Putamen (tissue), 1 donor: Measurements from ENCODE around the gene ADAMTS2.
"Not testable (repeated sequence)": the region's sequence is repeated elsewhere in the genome, so short reads cannot be mapped to it uniquely, and the experiment has no call there.

Experiments used
- DNase-seq: peaks from one replicate; pipeline ENCODE4 v3.0.0-alpha.2; 2016; ENCODE audit warnings: low spot score

The ADAMTS2 gene

GRCh38 chr5:179325296-179326031, 19.8 kb downstream of the ADAMTS2 start:
- DNase-seq: no peak

- DNase-seq: no peak
Observed at GRCh38 chr5:179324760-179325295, 20.4 kb downstream of the ADAMTS2 start.

- DNase-seq: not testable (repeated sequence)
Observed at GRCh38 chr5:179324316-179324715, 20.9 kb downstream of the ADAMTS2 start.

- no peak for DNase-seq
Observed at GRCh38 chr5:179323026-179323870, 22.0 kb downstream of the ADAMTS2 start.

GRCh38 chr5:179322071-179323025, 22.9 kb downstream of the ADAMTS2 start:
- DNase-seq: no peak

GRCh38 chr5:179321206-179321987, 23.9 kb downstream of the ADAMTS2 start:
- DNase-seq: no peak

- DNase-seq: no peak
Observed at GRCh38 chr5:179319741-179320281, 25.4 kb downstream of the ADAMTS2 start.

- no peak for DNase-seq
Observed at GRCh38 chr5:179319123-179319522, 26.1 kb downstream of the ADAMTS2 start.

- no peak for DNase-seq
Observed at GRCh38 chr5:179318221-179318955, 26.9 kb downstream of the ADAMTS2 start.

- DNase-seq: no peak
Observed at GRCh38 chr5:179317411-179318220, 27.6 kb downstream of the ADAMTS2 start.

GRCh38 chr5:179316982-179317381, 28.3 kb downstream of the ADAMTS2 start:
- no peak for DNase-seq

- DNase-seq: no peak
Observed at GRCh38 chr5:179316111-179316551, 29.1 kb downstream of the ADAMTS2 start.

- no peak for DNase-seq
Observed at GRCh38 chr5:179315356-179315890, 29.8 kb downstream of the ADAMTS2 start.

- no peak for DNase-seq
Observed at GRCh38 chr5:179314606-179315355, 30.5 kb downstream of the ADAMTS2 start.

- DNase-seq: peak; percentile 35
Observed at GRCh38 chr5:179313849-179314521, 31.3 kb downstream of the ADAMTS2 start.

- no peak for DNase-seq
Observed at GRCh38 chr5:179312557-179313235, 32.6 kb downstream of the ADAMTS2 start.

GRCh38 chr5:179311581-179311980, 33.7 kb downstream of the ADAMTS2 start:
- no peak for DNase-seq
